OCI-LY7 (cell line): Measurements from ENCODE around the gene MBLAC1. TPM values are rescaled to one million over a fixed set of nuclear protein-coding genes. Genes with fewer than 3 reads are reported as not detected.

ENCODE experiments used
- BruUV-seq: library from RNA; stranded (reverse); fragments of 400-500 nt; replicated peaks from 2 replicates; lab custom pipeline; 2021; lab: Mats Ljungman, UMichigan
- CTCF ChIA-PET: fragments of 300-600 bp; sonication (Branson Sonifier 250); formaldehyde crosslinking; loops from one replicate; lab custom pipeline; 2022; ENCODE audit warnings: antibody characterized with exemption; ENCODE audit not compliant: unreplicated experiment; lab: Charles Lee
- POLR2A ChIA-PET: fragments of 300-600 bp; sonication (Branson Sonifier 250); formaldehyde crosslinking; loops from one replicate; lab custom pipeline; 2022; ENCODE audit warnings: antibody characterized with exemption; lab: Charles Lee
- DNase-seq: peaks from one replicate; pipeline ENCODE4 v3.0.0-alpha.2; 2015; ENCODE audit warnings: low spot score
- H2AFZ ChIP-seq: fragments of 200-600 bp; sonication (generic), shearing (Covaris generic); 2 replicates; pipeline ENCODE4 v1.6.1; 2014; ENCODE audit warnings: mild to moderate bottlenecking, antibody characterized with exemption, low read length, moderate library complexity
- H3K27ac ChIP-seq: fragments of 200-600 bp; sonication (generic); 2 replicates; pipeline ENCODE4 v1.5.1; 2014; ENCODE audit warnings: mixed run types, low read depth, mild to moderate bottlenecking, moderate library complexity, low read length, inconsistent platforms; ENCODE audit not compliant: poor library complexity, severe bottlenecking
- H3K36me3 ChIP-seq: fragments of 200-600 bp; sonication (generic); 2 replicates; pipeline ENCODE4 v1.6.1; 2014; ENCODE audit warnings: mild to moderate bottlenecking, antibody characterized with exemption, low read length, moderate library complexity, mixed read lengths; ENCODE audit not compliant: insufficient read depth
- H3K4me1 ChIP-seq: fragments of 200-600 bp; sonication (generic); 2 replicates; pipeline ENCODE4 v1.5.1; 2014; ENCODE audit warnings: mild to moderate bottlenecking, low read length; ENCODE audit not compliant: insufficient read depth, poor library complexity, severe bottlenecking
- H3K4me2 ChIP-seq: fragments of 200-600 bp; sonication (generic); 2 replicates; pipeline ENCODE4 v1.6.1; 2014; ENCODE audit warnings: mild to moderate bottlenecking, low read length
- H3K4me3 ChIP-seq: fragments of 200-600 bp; sonication (generic); 2 replicates; pipeline ENCODE4 v1.5.1; 2014; ENCODE audit warnings: mild to moderate bottlenecking, low read depth, low read length; ENCODE audit not compliant: poor library complexity, severe bottlenecking
- H3K79me2 ChIP-seq: fragments of 200-600 bp; sonication (generic); 2 replicates; pipeline ENCODE4 v1.6.1; 2016; ENCODE audit warnings: low read depth, mild to moderate bottlenecking, low read length, moderate library complexity, mixed read lengths; ENCODE audit not compliant: insufficient read depth
- H3K9me2 ChIP-seq: fragments of 200-600 bp; sonication (generic); 2 replicates; pipeline ENCODE4 v1.6.1; 2016; ENCODE audit warnings: mild to moderate bottlenecking, low read length, mixed read lengths; ENCODE audit not compliant: insufficient read depth
- H3K9me3 ChIP-seq: fragments of 200-600 bp; sonication (generic); 2 replicates; pipeline ENCODE4 v1.6.1; 2014; ENCODE audit warnings: mild to moderate bottlenecking, mixed run types, low read length, mixed read lengths
- H4K20me1 ChIP-seq: fragments of 200-600 bp; sonication (generic); 2 replicates; pipeline ENCODE4 v1.6.1; 2014; ENCODE audit warnings: mild to moderate bottlenecking, antibody characterized with exemption, low read length, moderate library complexity, mixed read lengths; ENCODE audit not compliant: insufficient read depth
- EZH2phosphoT487 ChIP-seq: fragments of 200-600 bp; sonication (generic); IDR thresholded peaks from 2 replicates; pipeline ENCODE4 v1.6.1; 2018; ENCODE audit warnings: low read depth, borderline replicate concordance, mild to moderate bottlenecking, mixed run types, antibody characterized with exemption, low read length, moderate library complexity, mixed read lengths
- intact Hi-C: fragments of 100-400 bp; cut with micrococcal nuclease; formaldehyde crosslinking; loops from one replicate; pipeline ENCODE4 v1.10.0; 2022; ENCODE audit not compliant: unreplicated experiment
- total RNA-seq, 2 experiments: library from RNA; depleted of rRNA in 1 of 2; stranded (reverse); fragments of >200 nt in 1 of 2; shearing (Covaris generic) in 1 of 2; gene quantifications; 2 replicates each; pipeline ENCODE4 v1.2.3, GENCODE V29; 2014 to 2022
- TF ChIP-seq, protein P1 (sequence below): fragments of 200-600 bp; sonication (generic); conservative IDR thresholded peaks from 2 replicates; pipeline ENCODE4 v1.5.1; 2014; ENCODE audit warnings: mild to moderate bottlenecking, antibody characterized with exemption, low read length, moderate library complexity, mixed read lengths

MBLAC1 gene
- total RNA-seq, 2 experiments from 2014 or later, result 4.5 to 4.8 TPM

DNA sequence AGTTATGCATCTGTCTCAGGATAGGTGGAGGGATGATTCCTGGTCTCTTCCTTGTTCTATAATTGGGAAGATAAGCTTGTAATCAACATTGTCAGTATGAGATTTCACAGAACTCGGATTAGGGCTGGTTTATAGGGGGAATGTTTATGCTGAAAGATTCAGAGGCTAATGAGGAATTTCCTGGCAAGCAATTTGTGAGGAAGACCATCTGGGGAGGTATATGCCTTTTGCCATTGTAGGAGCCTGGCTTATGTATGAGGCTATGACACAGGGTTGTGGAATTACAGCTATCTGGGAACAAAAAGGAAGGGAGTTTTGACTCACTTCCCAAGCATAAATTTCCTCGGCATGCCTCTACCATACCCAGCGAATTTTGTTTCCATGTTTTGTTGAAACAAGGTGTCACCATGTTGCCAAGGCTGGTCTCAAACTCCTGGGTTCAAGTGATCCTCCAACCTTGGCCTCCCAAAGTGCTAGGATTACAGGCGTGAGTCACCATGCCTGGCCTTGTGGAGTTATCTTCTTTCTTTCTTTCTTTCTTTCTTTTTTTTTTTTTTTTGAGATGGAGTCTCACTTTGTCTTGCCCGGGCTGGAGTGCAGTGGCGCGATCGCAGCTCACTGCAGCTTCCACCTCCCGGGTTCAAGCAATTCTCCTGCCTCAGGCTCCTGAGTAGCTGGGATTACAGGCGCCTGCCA is 39.6 kb upstream of the MBLAC1 start:
- ChIA-PET POLR2A (interaction anchor here (0.9 kb wide), 1 partner anchor 33 kb away, joined by 3 read pairs; no protein-coding TSS in a partner anchor), CTCF (no interaction called here)
- no peak overlapping the region for H3K4me3 ChIP-seq
- H3K27ac ChIP-seq, result no peak overlapping the region
- intact Hi-C loops, result loop anchor here (10.0 kb wide), 1 partner anchor 798 kb away; the partner anchor contains the start of gene UFSP1
- H2AFZ ChIP-seq, result no peak overlapping the region
- H3K9me3 ChIP-seq, result no peaks in the 10 kb centered on the region
- H3K79me2 ChIP-seq, result peaks cover 6% of the 10 kb centered on the region; the same call in 1 of the 2 replicates
- H3K4me1 ChIP-seq, result peaks cover 39% of the 10 kb centered on the region
- H3K4me2 ChIP-seq, result no peak overlapping the region
- no peaks in the 10 kb centered on the region for H3K9me2 ChIP-seq
- H4K20me1 ChIP-seq, result no peaks in the 10 kb centered on the region
- no TSS peak for BruUV-seq
- no peak for TF ChIP-seq EZH2phosphoT487
- TF ChIP-seq, protein P1, sequence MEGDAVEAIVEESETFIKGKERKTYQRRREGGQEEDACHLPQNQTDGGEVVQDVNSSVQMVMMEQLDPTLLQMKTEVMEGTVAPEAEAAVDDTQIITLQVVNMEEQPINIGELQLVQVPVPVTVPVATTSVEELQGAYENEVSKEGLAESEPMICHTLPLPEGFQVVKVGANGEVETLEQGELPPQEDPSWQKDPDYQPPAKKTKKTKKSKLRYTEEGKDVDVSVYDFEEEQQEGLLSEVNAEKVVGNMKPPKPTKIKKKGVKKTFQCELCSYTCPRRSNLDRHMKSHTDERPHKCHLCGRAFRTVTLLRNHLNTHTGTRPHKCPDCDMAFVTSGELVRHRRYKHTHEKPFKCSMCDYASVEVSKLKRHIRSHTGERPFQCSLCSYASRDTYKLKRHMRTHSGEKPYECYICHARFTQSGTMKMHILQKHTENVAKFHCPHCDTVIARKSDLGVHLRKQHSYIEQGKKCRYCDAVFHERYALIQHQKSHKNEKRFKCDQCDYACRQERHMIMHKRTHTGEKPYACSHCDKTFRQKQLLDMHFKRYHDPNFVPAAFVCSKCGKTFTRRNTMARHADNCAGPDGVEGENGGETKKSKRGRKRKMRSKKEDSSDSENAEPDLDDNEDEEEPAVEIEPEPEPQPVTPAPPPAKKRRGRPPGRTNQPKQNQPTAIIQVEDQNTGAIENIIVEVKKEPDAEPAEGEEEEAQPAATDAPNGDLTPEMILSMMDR, result no peak
- peaks cover 20% of the 10 kb centered on the region for H3K36me3 ChIP-seq
- no peak for DNase-seq

DNA sequence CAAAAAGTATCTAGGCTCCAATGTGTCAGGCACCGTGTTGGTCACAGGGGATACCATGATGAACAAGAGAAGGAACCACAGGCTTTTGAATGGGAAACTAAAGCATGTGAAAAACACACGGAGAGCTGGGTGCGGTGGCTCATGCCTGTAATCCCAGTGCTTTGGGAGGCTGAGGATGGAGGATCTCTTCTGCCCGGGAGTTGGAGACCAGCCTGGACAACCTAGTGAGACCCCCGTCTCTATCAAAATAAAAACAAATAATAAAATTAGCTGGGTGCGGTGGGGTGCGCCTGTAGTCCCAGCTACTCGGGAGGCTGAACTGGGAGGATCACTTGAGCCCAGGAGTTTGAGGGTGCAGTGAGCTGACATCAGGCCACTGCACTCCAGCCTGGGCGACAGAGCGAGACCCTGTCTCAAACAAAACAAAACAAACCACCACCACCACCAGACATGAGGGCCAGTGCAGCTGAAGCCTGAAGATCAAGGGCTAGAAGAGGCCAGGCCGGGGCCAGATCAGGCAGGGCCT is 38.6 kb upstream of the MBLAC1 start:
- POLR2A ChIA-PET, result interaction anchor here (0.6 to 1.2 kb wide), 4 partner anchors 13 to 40 kb away, joined by 3 to 9 read pairs (median 4); partner anchors contain the start of genes AP4M1 and MCM7
- Histone ChIP-seq H3K4me1 (peaks cover 30% of the 10 kb centered on the region), H3K79me2 (peaks cover 6% of the 10 kb centered on the region; the same call in 1 of the 2 replicates), H3K9me2 (no peaks in the 10 kb centered on the region), H4K20me1 (no peaks in the 10 kb centered on the region), H3K4me2 (peak overlapping the region; percentile 85), H3K36me3 (peaks cover 30% of the 10 kb centered on the region), H3K27ac (peak overlapping the region; percentile 72), H2AFZ (peak overlapping the region; percentile 82), H3K4me3 (peak overlapping the region; percentile 90), H3K9me3 (no peaks in the 10 kb centered on the region)
- intact Hi-C loops, result loop anchor here (10.0 kb wide), 1 partner anchor 797 kb away; the partner anchor contains the start of gene UFSP1
- no peak for TF ChIP-seq EZH2phosphoT487
- TF ChIP-seq, protein P1, result no peak
- CTCF ChIA-PET, result interaction anchor here (0.6 kb wide), 1 partner anchor 32 kb away, joined by 3 read pairs; no protein-coding TSS in a partner anchor
- no TSS peak for BruUV-seq
- no peak for DNase-seq
